Measurements from ENCODE around the gene CCDC85C.
A peak's percentile ranks its signal among the peaks of the same experiment; 100 is the strongest.

The CCDC85C gene

DNA sequence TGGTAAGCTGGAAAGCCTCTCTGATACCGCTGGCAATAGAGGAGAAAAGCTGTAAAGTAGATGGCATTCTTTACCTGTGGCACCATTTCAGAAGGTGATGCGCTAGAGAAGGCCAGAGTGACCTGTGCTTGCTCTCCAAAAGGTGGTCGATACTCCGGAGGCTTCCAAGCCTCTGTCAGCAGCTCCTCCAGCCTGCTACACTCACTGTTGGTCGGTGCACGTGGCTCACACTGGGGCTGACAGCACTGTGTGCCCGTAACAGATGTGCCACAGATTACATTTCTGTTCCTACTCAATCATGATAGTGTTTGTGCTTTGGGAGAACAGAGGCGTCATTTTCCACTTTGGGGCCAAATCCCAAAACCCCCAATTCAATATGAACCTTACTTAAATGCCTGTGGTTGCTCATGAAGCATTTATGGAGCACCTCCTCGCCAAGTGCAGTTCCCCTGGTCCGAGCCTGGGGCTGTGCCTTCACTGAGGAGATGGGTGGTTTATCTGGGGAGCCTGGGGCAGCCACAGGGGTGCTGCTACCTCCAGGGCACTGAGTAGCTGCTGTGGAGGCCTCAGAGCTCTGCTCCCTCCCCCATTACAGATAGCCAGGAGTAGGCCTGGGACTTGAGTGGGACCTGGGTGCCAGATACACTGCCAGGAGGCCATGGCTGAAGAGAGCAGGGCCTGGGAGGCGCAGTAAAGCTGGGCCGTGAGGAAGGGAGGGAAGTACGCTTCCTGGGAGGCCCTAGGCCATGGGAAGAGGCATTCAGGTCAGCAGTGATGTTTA lies 96.0 kb downstream of the CCDC85C start:
- no peak for DNase-seq

DNA sequence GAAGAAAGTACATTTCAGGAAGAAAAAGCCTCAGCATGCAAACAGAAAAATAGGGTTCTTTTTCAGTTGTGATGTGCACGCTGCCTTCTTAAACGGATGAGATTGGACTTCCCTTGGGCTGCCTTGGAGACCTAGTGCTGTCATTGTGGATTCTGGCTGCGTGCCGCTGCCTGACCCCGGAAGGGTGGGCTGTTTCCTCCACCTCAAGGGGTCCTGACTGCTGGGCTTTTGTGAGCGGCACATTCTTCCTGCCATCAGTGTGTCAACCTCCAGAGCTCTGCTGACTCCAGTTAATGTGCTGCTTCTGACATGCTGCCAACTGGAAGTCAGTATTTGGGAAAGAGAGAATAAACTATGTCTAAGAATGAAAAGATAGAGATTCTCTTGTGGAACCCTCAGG lies 97.7 kb downstream of the CCDC85C start:
- no peak for DNase-seq

DNA sequence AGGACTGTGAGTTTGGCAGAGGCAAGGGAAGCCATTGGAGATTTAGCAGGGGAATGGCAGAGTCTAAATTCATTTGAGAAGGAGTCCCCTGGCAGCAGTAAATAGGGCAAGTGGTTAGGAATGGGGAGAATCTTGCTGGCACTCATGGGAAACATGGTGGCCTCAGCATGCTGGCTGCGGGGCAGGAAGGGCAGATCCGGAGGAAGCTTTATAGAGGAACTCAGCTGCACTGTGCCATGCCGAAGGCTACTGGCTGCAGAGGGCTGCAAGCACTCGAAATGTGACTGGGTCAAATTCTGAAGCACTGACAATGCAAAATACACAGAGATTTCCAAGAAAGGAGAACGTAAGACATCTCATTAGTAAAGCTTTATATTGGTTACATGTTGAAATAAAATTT lies 98.9 kb downstream of the CCDC85C start:
- DNase-seq: no peak

DNA sequence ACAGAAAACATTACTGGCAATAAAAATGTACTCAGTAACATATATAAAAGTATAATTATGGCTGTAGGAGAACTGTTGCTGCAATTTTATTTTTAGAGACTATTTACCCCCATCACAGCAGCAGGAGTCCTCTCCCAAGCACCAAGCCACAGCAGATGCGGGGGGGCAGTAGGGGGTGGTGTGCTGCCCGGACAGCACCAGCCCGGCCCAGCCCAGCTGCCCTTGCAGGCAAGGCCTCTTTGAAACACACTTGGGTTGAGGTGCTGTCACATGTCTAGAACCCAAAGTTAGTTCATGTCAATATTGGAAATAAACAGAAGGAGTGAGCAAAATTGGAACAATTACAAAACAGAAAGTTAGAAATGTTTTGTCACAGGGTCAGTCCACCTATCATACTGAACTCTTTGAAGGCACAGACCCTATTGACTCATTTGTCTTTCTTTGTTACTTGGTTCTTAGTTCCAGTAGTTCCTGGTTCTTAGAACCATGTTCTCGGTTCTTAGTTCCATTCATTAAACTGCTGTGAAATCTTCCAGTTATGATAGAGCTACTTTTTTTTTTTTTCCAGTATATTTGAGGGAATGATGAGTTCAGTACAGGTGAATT lies 100.1 kb downstream of the CCDC85C start:
- DNase-seq: no peak

DNA sequence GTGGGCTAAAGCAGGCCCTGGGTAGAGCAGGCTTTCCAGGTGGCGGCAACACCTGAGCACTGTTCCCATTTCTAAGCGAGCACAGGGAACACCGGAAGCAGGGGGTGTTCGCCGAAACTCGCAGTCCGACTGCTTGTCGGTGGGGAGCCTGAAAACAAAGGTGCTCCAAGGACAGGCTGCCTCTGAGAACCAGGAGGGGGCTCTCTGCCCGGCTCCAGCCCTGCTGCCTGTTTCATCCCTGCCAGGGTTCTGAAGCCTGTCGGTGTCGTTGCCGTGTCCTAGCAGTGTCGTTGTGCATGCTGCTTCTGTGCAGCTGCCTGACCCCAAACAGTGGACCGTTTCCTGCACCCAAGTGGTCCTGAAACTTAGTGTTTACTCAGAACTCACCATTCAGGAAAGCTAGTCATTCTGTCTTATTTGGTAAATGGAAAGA lies 101.0 kb downstream of the CCDC85C start:
- DNase-seq: no peak

DNA sequence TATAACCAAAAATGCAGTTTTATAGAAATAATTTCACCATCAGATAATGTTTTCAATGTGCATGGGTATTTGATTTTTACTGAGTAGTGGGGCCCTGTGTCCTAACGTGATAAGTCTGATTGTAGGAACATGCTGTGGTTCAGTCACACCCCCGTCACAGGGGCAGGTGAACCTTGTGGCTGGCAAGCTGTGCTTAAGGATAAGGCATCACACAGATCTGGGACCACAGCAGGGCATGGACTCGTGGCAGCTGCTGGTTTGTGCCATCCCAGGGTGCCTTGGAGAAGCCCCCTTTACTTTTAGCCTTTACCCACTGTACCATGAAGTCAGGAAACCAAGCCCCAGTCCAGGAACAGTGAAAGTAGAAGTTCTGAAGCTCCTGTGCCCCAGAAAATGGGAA lies 106.1 kb downstream of the CCDC85C start:
- no peak for DNase-seq

DNA sequence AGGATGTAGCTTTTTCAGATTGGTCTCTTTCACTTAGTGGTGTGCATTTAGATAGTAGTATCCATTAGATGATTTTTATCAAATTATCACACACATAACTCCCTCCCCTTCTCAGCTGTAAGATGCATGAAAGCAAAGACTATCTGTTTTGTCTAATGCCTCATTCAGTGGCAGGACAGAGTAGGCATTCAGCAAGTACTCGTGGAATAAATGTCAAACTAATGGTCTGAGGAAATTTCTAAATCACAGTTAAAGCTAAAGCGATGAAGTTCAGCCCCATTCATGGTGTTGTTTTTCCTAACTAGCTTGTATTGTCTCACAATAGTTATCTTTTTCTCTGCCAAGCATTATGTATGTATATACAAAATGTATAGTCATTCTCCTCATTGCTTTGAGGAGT lies 106.7 kb downstream of the CCDC85C start:
- DNase-seq: no peak

DNA sequence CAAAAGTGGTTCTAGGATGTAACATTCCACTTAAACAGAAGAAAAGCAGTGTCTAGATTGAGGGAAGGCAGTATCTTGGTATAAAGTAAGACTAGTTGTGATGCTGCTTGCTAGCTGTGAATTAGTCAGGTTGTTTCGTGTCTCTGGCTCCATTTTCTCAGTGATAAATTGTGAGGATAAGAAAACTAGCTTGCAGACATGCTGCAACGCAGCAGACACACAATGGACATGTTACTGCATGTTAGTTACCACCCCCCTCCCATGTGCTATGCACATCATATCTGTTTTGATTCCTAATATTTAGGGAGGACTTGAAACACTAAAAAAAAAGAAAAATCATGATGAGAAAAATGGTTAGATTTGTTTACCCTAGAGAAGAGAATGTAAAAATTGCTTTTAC lies 119.9 kb downstream of the CCDC85C start:
- no peak for DNase-seq

DNA sequence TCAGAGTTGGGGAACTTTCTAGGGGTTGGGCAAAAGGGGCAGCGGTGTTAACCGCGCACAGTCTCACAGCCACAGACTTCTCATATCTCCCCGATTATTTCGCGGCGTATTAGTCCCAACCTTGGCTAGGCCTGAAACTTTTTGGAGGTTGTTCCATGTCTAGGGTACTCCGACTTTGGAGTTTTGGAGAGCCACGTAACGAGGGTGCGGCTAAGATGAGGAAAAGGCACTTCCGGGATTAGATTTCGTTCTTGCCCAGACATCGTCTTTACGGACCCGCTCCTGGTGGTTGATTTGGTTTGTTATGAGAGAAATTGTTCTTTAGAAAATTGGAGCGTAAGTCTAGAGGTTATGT lies 122.3 kb downstream of the CCDC85C start:
- no peak for DNase-seq

DNA sequence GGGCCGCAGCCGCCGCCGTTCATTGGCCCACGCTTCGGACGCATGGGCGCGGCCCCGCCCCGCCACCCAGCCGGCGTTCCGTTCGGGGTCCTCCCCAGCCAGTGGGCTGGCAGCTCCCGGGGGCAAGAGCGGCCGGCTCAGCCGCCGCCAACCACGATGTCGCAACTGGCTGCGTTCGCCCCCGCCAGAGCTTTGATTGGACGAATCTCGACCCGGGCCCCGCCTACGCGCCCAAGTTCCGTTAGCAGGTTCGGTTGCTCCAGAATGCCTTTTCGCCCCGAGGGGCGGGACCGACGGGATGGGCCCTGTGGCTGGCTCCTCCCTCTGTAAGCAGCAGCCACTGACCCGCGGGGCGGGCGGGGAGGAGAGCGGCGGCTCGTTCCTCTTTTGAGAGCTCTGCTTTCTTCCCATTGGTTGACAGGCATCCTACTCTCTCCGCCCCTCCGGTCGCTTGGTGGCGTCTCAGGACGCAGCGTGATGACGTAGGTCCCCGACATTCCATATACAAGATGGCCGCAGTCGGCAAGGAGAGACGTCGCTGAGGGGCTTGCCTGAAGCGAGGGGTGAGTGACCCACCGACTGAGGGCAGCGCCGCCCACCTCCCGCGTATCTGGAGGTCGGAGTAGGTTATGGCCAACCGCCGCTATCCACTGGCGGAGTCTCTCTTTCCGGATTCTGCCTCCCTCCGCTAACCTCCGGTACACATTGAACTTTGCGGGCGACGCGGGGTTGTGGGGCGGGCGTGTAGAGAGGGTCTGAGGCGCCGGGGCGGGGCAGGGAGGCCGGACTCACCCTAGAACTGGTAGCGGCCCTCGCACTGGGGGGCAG lies 122.9 kb downstream of the CCDC85C start, which contains the start of gene CCNK:
CCNK (plus strand) TSS at position 493 of the 828 bp plus-strand sequence. CDS start 11,269 bp downstream, outside the sequence.
- peak; percentile 94 for DNase-seq

DNA sequence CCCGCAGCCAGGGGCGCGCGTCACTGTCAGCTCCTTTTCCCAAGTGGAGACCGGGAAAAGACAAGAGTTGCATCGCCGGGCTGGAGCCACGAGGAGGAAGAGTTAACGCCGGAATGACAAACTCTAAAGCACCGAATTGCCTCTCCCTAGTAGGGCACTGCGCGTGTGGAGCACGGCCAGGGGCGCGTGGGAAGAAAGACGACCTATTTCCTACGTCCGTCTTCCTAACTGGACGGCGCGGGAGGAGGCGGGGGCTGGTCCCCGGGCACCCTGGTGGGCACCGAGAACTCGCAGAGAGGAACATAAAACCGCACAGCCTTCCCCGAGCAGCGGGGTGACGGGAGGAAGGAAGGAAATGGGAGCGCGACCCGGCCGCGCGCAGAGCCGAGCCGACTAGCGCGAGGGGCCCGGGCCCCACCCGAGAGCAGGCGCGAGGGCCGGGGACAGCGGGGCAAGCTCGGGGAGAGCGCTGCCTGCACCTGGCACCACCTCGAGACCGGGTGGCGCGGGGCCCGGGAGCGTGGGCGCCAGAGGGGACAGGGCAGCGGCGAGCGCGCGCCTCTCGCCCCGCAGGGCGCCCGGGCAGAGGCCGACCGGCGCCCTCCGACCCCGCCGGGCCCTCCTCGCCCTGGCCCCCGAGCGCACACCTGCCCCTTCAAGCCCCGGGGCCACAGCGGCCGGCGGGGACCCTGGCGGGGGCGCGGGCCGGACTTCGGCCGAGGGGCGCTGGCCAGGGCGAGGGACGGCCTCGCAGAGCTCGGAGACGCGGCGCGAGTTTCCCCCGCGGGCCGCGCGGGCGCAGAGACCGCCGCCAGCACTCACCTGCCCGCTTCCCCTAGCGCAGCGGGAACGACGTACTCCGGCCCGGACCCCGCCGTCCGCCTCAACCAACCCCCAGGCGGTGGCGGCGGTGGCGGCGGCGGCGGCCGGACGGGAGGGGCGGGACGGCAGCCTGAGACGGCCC lies 123.8 kb downstream of the CCDC85C start, which contains the start of gene SETD3:
SETD3 (minus strand) TSS at position 954 of the 964 bp plus-strand sequence. CDS start 15,054 bp downstream, outside the sequence.
- DNase-seq: peak; percentile 28

DNA sequence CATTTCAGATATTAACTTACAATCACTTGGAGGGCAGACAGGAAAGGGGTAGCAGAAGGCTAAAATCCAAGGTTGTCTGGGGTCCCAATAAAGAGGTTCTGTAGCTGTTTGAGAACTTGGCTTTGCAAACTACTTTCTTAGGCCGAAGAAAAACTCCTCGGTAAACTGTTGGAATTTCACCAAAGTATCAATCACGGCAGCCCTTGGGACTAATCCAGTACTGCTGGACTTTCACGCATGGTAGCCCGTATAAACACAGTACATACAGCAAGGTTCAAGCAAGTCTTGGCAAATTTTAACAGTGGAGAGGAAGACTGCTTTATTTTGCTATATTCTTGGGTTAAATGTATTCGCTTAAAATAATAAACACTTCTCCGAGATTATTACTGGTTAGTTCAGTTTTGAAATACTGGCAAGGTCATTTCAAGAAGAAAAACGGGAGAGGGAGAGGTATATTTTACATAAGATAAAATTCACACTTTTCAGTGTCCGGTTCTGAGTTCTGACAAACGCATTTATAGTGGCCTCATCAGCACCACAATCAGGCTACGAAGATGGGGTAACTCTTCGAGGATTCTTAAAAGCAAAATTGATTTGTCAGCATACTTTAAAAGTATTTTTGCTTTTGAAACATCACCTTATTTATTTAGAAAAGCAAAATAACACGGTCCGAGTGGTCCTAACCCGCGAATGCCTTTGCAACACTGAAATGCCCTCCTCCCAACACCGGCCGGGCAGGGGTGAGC lies 124.7 kb downstream of the CCDC85C start:
- no peak for DNase-seq

DNA sequence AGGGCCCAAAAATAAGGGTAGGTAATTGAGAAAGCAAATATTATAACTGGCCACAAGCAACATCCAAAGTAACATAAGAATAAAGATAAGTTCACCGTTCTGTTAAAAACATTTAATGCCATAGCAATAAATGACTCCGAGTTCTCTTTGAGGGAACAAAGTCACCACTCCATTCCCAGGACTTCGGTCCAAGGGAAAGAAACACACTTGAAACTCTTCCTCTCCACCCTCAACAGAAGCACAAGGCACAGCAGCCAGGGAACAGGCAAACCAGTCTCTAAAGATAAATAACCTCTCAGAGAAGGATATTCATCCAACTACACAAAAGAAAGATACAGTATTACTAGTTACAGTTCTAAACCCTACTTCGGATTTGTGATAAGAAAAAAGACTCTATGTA lies 125.9 kb downstream of the CCDC85C start:
- DNase-seq: no peak

DNA sequence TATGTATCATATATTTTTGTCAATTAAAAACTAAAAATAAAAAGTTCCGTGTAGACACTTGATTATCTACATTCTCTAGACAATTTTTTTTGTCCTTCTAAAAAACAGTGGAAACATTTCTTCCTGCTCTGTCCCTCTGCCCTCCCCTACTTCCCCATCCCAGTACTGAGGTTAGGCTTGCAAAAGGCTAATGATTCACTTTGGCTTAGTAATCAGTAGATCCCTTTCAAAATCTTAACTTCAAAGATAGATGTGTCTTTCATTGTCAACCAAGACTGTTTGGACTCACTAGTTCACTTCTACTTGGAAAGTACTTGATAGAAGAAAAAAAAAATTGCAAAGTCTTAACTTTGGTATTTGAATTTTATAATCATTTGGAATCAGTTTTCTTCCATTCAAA lies 127.1 kb downstream of the CCDC85C start:
- DNase-seq: no peak

DNA sequence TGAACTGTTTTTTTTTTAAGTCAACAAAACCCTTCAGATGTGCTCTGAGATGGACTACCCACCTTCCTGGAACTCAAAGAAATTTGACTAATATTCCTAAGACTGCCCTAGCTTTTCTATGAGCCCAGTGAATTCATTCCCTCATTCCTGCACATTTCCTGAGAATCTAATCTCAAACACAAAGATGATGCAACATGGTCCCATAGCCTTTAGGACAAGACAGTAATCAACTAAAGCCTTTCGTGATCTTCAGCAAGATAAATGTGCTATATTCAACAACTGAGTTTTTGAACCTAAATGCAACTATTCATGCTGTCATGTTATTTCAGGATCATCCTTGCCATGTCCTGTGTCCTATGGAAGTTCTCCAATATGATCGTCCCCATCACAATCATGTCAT lies 128.3 kb downstream of the CCDC85C start:
- DNase-seq: no peak

DNA sequence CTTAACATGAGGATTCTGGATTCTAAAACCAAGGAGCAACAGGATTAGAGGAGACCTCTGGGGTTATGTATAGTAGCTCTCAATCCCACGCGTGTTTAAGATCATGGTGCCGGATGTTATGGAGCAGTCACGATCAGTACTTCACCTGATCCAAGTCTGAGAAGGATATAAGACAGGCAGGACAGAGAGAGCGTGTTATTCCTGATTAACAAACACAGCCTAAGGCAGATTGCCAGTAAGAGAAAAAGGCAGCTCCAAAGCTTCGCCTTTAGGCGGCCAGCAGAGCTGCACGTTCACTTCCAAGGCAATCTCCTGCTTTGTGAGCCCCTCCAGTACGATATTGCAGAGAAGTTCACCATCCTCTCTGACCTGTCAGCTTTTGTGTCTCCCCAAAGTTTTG lies 128.8 kb downstream of the CCDC85C start:
- no peak for DNase-seq

DNA sequence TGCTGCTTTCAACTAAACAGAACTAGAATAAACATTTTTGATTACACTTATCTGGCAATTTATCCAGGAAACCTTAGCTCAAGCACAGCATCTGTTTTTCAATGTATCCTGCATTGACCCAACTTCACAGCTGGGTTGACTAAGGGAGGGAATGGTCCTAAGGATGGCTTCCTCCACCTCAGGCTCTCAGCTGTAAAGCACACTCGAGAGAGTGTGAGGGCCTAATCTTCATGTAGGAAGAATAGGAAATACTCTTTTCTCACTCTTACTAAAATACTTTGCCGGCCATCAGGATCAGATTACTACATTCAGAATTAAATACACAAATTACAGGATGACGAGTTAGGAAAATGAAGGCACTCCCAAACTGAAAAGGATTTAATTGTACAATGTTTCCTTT lies 130.5 kb downstream of the CCDC85C start:
- DNase-seq: no peak

DNA sequence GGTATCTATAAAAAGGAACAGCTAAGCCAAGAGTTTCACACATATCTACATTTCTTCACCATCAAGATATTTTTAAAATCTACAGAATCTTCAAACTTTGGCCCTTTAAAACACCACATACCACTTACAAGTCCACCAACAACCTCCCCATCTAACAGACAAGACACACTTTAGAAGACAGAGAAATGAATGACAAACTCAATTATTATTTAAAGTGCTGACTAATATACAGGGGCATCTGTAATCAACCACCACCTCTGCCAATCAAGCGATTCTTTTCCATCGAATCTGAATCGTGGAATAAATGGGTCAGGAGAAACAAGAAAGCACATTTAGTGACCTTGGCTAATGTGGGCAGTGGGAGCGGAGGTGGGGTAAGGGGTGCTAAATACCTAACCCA lies 131.1 kb downstream of the CCDC85C start:
- DNase-seq: no peak

DNA sequence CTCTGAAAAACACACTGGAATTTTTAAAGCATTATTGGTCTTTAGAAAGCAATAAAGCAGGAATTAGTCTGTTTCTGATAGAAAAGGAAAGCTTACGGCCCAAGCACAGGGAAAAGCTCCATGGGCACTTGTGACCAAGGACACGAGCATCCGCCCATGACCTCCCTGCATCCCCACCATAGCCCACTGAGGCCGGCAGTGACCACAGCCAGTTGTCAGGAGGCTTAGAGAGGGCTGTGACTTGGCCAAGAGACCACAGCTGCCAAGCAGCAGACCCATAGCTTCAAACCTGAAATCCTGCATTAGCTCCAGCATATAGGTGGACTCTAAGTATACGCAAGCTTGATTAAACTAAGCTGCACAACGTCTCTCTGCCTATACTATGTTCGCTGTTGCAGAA lies 132.3 kb downstream of the CCDC85C start:
- DNase-seq: no peak

DNA sequence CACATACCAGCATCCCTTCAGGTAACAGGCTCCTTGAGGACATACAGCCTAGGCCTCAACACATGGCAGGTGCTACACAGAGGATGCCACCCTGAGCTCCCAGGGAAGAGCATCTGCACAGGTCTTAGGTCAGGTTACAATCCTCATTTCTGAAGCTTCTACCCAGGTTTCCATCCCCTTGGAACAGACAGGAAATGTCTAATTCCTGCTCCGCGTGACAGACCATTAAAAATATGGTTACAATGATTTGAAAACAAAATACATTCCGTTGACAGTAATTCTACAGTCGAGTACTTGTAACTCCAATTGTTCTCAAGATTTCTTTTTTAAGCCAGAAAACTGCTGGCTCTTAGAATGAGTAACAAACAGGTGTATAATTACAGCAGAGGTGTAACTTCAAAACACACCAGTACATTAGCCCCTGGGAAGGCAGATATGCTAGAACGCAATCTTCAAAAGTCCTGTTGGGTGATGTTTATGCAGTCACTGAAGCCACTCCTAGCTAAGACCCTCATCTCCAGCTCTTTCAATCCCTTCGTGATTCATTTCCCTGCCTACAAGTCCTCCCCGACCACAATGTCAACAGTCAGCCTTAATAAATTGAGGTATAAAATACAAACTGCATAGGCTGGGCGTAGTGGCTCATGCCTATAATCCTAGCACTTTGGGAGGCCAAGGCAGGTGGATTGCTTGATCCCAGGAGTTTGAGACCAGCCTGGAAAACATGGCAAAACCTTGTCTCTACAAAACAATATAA lies 135.0 kb downstream of the CCDC85C start:
- no peak for DNase-seq

DNA sequence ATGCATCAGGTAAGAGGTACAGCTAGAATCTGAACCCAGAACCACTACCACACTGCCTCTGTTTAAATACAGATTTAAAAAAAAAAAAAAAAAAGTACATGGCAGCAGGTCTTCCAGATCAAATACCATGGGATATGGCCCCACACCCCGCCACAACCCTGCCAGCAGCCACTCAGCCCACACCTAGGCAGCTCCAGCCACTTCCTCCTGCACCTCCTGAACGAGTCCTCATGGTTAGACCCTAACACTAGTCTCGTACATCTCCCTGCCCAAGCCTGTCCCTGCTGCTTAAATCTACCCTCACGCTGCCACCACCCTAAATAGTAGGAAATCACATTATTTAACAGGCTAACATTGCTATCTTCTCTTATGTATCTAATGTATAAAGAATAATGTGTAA lies 135.9 kb downstream of the CCDC85C start:
- DNase-seq: no peak

All from 8988T (cell line).